ACC112 (cell line): Measurements from ENCODE around the gene SFT2D3.

ENCODE experiments used
- H2AFZ ChIP-seq: fragments of 200-600 bp; sonication (generic); one replicate; pipeline ENCODE4 v1.6.0; 2017; ENCODE audit warnings: antibody characterized with exemption, low read length; ENCODE audit not compliant: unreplicated experiment
- H3K27ac ChIP-seq: fragments of 200-600 bp; sonication (generic); 2 replicates; pipeline ENCODE4 v1.5.1; 2014; ENCODE audit warnings: low read depth, mild to moderate bottlenecking, antibody characterized with exemption, low read length, moderate library complexity
- H3K27me3 ChIP-seq: fragments of 200-600 bp; sonication (generic); 2 replicates; pipeline ENCODE4 v1.6.1; 2014; ENCODE audit warnings: mild to moderate bottlenecking, antibody characterized with exemption, low read length, moderate library complexity, mixed read lengths; ENCODE audit not compliant: insufficient read depth
- H3K36me3 ChIP-seq: fragments of 200-600 bp; sonication (generic); 2 replicates; pipeline ENCODE4 v1.6.1; 2016; ENCODE audit warnings: mild to moderate bottlenecking, antibody characterized with exemption, low read length, moderate library complexity, mixed read lengths; ENCODE audit not compliant: insufficient read depth
- H3K4me1 ChIP-seq: fragments of 200-600 bp; sonication (generic); one replicate; pipeline ENCODE4 v1.6.1; 2016; ENCODE audit warnings: low read length, mixed read lengths; ENCODE audit not compliant: insufficient read depth, unreplicated experiment, control insufficient read depth
- H3K4me3 ChIP-seq: fragments of 200-600 bp; sonication (generic); 2 replicates; pipeline ENCODE4 v1.5.1; 2014; ENCODE audit warnings: mild to moderate bottlenecking, low read depth, low read length
- H3K79me2 ChIP-seq: fragments of 200-600 bp; sonication (generic); one replicate; pipeline ENCODE4 v1.6.0; 2016; ENCODE audit warnings: low read length; ENCODE audit not compliant: control insufficient read depth, unreplicated experiment, insufficient read depth

SFT2D3 gene

GRCh38 chr2:127683757-127684156 lies 17.5 kb upstream of the SFT2D3 start:
- Histone ChIP-seq H2AFZ (no peak overlapping the region), H3K27me3 (no peaks in the 10 kb centered on the region), H3K27ac (no peak overlapping the region), H3K36me3 (no peaks in the 10 kb centered on the region), H3K4me3 (no peak overlapping the region), H3K4me1 (peaks cover 11% of the 10 kb centered on the region), H3K79me2 (no peaks in the 10 kb centered on the region)

- Histone ChIP-seq H3K79me2 (no peaks in the 10 kb centered on the region), H3K27me3 (no peaks in the 10 kb centered on the region), H3K27ac (no peak overlapping the region), H2AFZ (no peak overlapping the region), H3K4me1 (peaks cover 11% of the 10 kb centered on the region), H3K36me3 (no peaks in the 10 kb centered on the region), H3K4me3 (no peak overlapping the region)
Measured at GRCh38 chr2:127685410-127686080, 15.8 kb upstream of the SFT2D3 start.

- H3K79me2 ChIP-seq, result no peaks in the 10 kb centered on the region
- no peak overlapping the region for H2AFZ ChIP-seq
- no peak overlapping the region for H3K27ac ChIP-seq
- H3K4me1 ChIP-seq, result no peaks in the 10 kb centered on the region
- no peaks in the 10 kb centered on the region for H3K36me3 ChIP-seq
- H3K27me3 ChIP-seq, result no peaks in the 10 kb centered on the region
- no peak overlapping the region for H3K4me3 ChIP-seq
Measured at GRCh38 chr2:127688405-127688804, 12.9 kb upstream of the SFT2D3 start.

- Histone ChIP-seq H3K4me1 (peaks cover 4% of the 10 kb centered on the region), H3K27me3 (no peaks in the 10 kb centered on the region), H3K79me2 (no peaks in the 10 kb centered on the region), H3K27ac (no peak overlapping the region), H2AFZ (no peak overlapping the region), H3K36me3 (no peaks in the 10 kb centered on the region), H3K4me3 (no peak overlapping the region)
Measured at GRCh38 chr2:127690696-127691095, 10.6 kb upstream of the SFT2D3 start.

GRCh38 chr2:127694986-127695385 lies 6.3 kb upstream of the SFT2D3 start:
- H3K4me1 ChIP-seq, result peaks cover 8% of the 10 kb centered on the region
- no peaks in the 10 kb centered on the region for H3K36me3 ChIP-seq
- peak overlapping the region; percentile 92 for H2AFZ ChIP-seq
- H3K4me3 ChIP-seq, result peak overlapping the region; percentile 68
- H3K27ac ChIP-seq, result 0 out of 2 replicates have a peak overlapping the region, but pooled peaks have one; percentile 24
- H3K79me2 ChIP-seq, result no peaks in the 10 kb centered on the region
- H3K27me3 ChIP-seq, result no peaks in the 10 kb centered on the region

- Histone ChIP-seq H2AFZ (peak overlapping the region; percentile 92), H3K79me2 (no peaks in the 10 kb centered on the region), H3K27me3 (no peaks in the 10 kb centered on the region), H3K27ac (peak overlapping the region; percentile 24; the same call in 1 of the 2 replicates), H3K4me3 (peak overlapping the region; percentile 68), H3K36me3 (no peaks in the 10 kb centered on the region), H3K4me1 (peaks cover 8% of the 10 kb centered on the region)
Measured at GRCh38 chr2:127695491-127696472, 5.5 kb upstream of the SFT2D3 start.

GRCh38 chr2:127697482-127698180 lies 3.7 kb upstream of the SFT2D3 start:
- no peaks in the 10 kb centered on the region for H3K36me3 ChIP-seq
- H3K79me2 ChIP-seq, result peaks cover 6% of the 10 kb centered on the region
- no peaks in the 10 kb centered on the region for H3K27me3 ChIP-seq
- no peak overlapping the region for H3K27ac ChIP-seq
- H2AFZ ChIP-seq, result no peak overlapping the region
- no peak overlapping the region for H3K4me3 ChIP-seq
- H3K4me1 ChIP-seq, result peaks cover 11% of the 10 kb centered on the region

GRCh38 chr2:127698553-127699355 lies 2.5 kb upstream of the SFT2D3 start:
- no peak overlapping the region for H3K27ac ChIP-seq
- H2AFZ ChIP-seq, result no peak overlapping the region
- H3K36me3 ChIP-seq, result peaks cover 5% of the 10 kb centered on the region; the same call in 1 of the 2 replicates
- H3K79me2 ChIP-seq, result peaks cover 15% of the 10 kb centered on the region
- no peak overlapping the region for H3K4me3 ChIP-seq
- peaks cover 20% of the 10 kb centered on the region for H3K4me1 ChIP-seq
- no peaks in the 10 kb centered on the region for H3K27me3 ChIP-seq

- Histone ChIP-seq H3K4me3 (peak overlapping the region; percentile 80), H3K4me1 (peaks cover 32% of the 10 kb centered on the region), H3K79me2 (peaks cover 15% of the 10 kb centered on the region), H3K36me3 (peaks cover 5% of the 10 kb centered on the region; the same call in 1 of the 2 replicates), H3K27ac (peak overlapping the region; percentile 78; the same call in 1 of the 2 replicates), H3K27me3 (no peaks in the 10 kb centered on the region), H2AFZ (peak overlapping the region; percentile 87)
Measured at GRCh38 chr2:127700527-127701192, 637 bp upstream of the SFT2D3 start.
